ENCODE measurements around the gene C10orf90.
A peak's percentile ranks its signal among the peaks of the same experiment; 100 is the strongest.

DNA sequence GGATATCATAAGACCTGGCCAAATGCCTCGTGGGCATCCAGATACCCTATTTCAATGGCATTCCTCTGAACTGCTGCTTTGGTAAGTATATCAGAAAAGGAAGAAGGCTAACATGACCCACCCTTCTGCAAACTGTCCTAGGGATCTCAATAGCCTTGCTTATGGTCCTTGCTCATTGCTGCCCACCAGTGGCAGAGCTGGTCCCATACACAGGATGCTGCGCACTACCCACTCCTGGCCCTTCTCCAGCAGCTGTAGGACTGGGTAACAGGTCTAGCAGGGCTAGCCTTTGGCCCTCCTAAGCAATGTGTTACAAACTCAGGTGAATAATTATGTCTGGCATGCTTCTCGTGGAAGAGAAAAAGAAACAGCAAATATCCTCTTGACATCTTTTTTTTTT lies 72.5 kb downstream of the C10orf90 start:
- TF ChIP-seq CTCF (IDR thresholded peaks at IDR 0.05): peak in 2 of 3 donors; percentile 16 to 23
- no peak for TF ChIP-seq POLR2A (IDR thresholded peaks at IDR 0.05)

Measured in breast epithelium (tissue), 3 donors.